NCI-H2196 treated with DMSO at 0.1 percent for 48 hours (cell line): Measurements from ENCODE around the gene PTPRM.

Experiments
- DNase-seq: peaks from one replicate; lab custom pipeline; 2025; ENCODE audit not compliant: unreplicated experiment; lab: John Stamatoyannopoulos, UW

The PTPRM gene

DNA sequence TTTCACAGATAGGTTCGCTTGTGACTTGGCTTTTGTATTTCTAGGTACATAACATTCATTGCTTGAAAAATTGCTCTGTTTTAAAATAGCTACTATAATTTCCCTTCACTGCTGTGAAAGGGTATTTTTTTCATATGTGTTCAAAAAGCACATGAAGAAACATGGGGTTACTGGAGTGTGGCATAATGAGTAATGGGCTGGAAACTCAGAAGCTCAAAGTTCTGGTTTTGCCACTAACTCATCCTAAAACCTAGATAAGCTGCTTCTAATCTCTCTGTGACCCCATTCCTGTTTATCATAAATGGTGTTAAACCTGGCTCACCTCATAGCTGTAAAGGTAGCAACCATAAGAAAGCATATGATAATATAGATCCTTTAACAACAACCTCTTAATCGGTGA lies 319.3 kb downstream of the PTPRM start:
- no peak for DNase-seq

- no peak for DNase-seq
Measured at GRCh38 chr18:7889515-7889914, 322.4 kb downstream of the PTPRM start.

- DNase-seq = no peak
Measured at GRCh38 chr18:7890075-7890474, 323.0 kb downstream of the PTPRM start.

GRCh38 chr18:7892556-7892955 lies 325.4 kb downstream of the PTPRM start:
- DNase-seq = no peak

- DNase-seq = no peak
Measured at GRCh38 chr18:7894592-7894991, 327.5 kb downstream of the PTPRM start.

DNA sequence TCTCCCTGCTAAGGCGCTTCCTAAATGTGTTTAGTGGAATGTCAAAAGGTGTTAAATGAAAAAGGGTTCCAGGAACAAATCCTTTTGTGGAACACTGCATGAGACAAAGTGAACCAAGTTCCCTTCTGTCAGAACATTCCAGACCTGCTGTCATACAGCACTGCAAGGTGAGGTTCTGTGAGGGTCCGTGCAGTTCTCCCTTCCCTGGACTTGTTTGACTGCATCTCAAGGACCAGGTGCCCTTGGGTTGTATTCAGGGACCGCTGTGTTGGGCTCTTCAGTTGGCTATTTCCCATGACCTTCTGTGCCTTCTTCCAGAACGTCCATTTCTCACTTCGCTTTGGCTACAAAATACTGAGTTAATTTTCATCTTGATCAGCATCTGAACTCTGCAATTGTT lies 328.2 kb downstream of the PTPRM start:
- DNase-seq = no peak

DNA sequence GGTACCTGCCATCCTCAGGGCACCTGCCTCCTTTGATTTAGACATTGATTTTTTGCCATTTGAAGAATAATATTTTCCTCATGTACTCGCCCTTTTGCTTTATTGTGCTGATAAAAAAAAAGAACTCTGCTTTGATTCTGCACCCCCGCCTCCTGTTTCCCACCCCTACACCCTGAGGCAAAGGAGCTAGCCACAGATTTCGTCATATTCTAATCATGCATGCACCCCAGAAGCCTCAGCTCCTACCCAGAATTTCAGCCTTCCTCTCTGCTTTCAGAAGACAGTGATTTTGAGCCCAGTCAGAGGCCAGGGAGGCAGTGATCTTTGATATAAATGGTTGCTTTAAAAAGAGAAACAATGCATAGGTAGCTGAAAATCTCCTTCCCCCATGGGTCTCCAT lies 329.0 kb downstream of the PTPRM start:
- no peak for DNase-seq

DNA sequence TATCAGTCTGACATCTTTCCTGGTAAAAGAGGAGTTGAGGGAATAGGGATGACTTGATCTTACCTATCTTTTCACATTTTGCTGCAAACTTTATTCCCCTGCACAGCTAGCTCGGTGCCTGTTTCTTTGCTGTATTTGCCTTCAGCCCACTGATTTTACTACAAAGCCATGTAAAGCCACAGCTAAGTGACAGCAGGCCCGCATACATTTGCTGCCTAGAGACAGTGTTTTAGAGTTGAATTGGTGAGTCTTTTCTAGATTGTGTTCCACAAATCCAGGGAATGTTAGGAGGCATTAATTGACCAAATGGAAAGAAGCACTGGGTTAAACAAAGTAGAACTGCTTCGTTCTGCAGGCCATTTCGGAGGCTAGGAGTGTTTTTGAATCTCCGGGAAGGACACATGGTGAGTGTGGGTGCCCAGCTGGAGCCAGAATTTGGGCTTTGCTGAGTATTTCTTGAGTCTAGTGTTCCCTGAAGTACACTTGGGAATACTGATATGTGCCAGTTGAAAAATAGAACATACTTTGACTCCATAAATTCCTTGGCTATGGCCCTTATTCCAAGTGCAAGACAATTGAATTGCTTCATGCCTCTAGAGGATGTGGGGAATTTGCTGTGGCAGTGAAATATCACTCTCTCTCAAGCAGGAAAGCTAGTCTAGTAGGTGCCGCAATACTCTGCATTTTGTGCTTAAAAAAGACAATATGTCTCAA lies 329.8 kb downstream of the PTPRM start:
- no peak for DNase-seq

DNA sequence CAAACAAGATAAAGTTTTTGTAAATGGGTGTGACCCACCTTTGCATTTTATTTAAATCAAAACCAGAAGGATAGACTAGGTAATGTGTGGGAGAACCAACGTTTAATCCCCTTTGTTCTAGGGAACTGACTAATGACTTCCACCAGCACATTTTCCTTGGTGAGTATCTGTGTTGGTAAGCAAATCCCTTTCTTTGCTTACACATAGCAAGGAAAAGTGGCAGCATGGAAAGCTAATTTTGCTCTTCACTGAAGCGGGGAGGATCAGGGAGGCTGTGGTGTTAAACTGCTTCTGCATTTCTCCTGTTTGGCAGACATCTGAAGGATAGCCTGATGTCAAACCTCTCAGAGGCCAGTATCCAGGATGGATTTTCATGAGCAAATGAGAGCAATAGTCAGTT lies 331.1 kb downstream of the PTPRM start:
- DNase-seq = no peak

- DNase-seq = no peak
Measured at GRCh38 chr18:7899078-7899477, 332.0 kb downstream of the PTPRM start.

GRCh38 chr18:7900091-7900490 lies 333.0 kb downstream of the PTPRM start:
- no peak for DNase-seq

DNA sequence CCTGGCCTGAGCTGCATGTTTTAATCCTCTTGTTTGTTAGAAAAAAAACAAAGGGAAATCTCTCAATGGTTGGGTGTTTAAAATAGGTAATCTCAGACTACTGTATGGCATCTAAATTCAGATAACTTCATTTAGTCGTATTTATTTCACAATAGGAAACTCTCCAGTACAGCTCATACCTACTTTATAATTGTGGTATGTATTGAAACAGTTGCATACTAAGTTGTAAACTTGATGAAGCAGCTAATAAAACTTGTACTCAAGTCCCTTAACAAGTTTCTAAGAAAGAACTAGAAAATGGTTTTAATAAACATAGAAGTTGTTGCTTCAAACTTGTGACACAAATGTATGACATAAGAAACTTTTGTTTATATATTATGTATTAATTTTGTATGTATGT lies 334.5 kb downstream of the PTPRM start:
- no peak for DNase-seq

- DNase-seq = no peak
Measured at GRCh38 chr18:7902399-7902839, 335.3 kb downstream of the PTPRM start.

- DNase-seq = no peak
Measured at GRCh38 chr18:7904529-7904928, 337.4 kb downstream of the PTPRM start.

DNA sequence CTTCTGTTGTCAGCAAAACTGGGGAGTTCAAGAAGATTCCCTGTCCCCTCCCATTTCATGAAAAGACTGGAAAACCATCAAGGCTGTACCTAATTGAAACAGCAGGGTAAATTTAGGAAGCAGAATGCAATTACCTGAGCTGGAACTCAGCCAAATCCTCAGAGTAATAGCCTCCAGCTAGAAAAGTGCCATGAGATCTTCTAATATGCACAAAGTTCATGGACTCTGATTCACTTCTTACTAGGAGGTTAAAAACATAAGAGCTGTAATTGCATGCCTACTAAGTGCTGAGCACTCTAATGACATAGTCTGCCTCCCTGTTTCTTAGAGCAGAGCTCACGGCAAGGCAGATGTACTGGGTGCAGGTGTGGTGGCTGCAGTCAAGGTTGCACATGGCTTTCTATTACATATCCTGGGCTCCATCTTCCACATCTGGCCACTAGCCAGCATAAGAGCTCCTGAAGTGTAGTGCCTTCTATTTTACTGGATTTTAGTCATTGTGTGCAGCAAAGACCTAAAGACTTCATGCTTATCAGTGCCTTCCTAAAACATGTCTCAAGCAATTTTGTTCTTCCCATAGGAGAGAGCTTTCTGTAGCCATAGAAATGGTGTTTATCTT lies 341.7 kb downstream of the PTPRM start:
- peak; percentile 44 for DNase-seq

- DNase-seq = no peak
Measured at GRCh38 chr18:7914834-7915670, 347.9 kb downstream of the PTPRM start.

GRCh38 chr18:7918701-7919100 lies 351.6 kb downstream of the PTPRM start:
- DNase-seq = no peak

- DNase-seq = no peak
Measured at GRCh38 chr18:7919565-7919964, 352.4 kb downstream of the PTPRM start.

DNA sequence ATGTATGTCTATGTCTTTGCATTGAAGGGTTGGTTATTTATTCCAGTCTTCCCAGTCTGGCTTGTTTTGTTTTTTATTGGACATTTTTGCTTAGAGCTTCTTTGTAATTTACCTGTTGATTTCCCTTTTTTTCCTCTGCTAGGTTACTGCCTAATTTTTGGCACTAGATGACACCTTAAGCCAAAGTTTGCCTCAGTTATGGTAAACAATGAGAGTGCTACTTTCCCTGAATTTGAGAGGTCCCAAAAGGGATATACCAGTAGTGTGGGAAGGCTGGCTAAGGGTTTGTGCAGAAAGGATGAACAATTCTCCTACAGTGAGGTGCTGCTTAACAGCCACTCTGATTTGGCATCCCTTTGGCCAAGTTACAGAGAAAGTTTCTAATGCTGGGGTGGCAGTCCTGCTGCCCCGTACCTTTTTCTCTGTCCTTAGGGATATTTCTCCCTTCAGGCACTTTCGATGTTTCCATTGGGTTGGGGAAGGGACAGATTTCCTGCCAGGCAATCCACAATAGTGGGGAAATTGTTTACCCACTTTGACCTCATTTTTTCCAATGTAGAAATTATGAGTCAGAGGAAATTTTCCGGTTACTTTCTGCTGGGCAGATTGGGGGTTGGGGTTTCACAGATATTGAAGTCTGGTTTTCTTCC lies 354.9 kb downstream of the PTPRM start:
- DNase-seq = no peak

DNA sequence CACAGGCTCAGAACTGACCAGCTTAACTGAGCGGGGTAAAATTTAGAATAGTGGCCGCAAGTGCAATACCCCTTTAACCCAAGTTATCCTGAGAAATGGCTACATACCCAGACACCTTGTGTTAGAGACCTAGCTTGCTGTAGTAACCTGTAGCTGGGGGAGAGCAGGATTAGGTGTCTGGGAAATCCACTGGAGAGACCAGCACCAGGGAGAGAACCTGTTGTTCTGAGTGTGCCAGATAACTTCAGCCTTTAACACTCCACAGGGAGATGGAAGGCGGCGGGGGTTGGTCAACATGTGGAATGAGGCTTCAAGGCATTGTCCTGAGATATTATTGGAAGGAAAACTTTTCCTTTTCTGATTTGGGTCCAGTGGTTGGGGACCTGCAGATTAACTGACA lies 356.0 kb downstream of the PTPRM start:
- DNase-seq = no peak

DNA sequence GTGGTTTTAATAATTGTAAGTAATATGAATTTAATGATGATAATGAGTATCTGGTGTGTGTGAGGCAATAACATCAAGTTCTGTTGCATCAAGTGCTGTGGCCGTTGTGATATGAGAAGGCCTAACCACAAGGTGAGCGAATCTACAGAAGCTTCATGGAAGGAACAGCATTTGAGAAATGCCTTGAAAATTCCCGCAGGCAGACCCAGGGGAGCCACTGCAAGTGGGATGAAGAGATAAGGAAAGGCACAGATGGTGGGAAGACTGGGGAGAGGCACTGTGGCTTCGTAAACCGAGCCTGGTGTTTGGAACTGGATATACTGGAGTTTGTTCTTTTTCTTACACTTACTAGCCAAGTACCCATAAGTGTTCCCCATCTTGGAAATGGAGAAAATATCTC lies 357.5 kb downstream of the PTPRM start:
- no peak for DNase-seq

DNA sequence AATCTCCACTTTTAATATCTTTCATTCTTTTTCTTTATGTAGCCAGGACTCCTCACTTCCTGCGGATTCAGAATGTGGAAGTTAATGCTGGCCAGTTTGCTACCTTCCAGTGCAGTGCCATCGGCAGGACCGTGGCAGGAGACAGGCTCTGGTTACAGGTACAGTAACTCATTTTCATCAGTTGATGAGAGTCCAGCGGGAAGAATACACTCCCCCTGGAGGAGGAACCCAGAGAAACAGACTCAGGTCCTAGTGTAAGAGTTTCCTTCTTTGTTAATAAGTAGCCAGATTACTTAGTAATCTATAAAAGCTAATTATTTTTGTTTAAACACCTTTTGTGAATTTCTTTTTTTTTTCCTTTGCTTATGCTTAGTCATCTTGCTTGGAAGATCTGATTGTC lies 359.4 kb downstream of the PTPRM start:
- no peak for DNase-seq
